ENCODE data around the gene FUT1. TPM values are rescaled to one million over a fixed set of nuclear protein-coding genes. Genes with fewer than 3 reads are reported as not detected.

Gene FUT1
- total and polyA plus RNA-seq, 5 experiments from 2014 or later: not detected

DNA sequence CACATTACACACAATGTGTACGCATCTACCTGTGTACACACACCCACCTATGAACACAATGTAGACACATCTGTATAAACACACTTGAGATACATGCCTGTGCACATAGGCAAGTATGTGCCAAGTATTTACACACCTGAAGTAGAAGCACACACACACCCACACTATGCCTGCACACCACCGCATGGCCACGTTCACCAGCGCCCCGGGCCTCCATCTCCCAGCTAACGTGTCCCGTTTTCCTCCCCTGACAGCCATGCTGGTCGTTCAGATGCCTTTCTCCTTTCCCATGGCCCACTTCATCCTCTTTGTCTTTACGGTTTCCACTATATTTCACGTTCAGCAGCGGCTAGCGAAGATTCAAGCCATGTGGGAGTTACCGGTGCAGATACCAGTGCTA is 49.7 kb downstream of the FUT1 start:
- Mint-ChIP-seq H3K9me3 (no peaks in the 10 kb centered on the region), H3K4me3 (no peak overlapping the region), H3K36me3 (peaks cover 0 to 46% (median 43%) of the 10 kb centered on the region in 3 donors), H3K4me1 (peaks cover 0 to 3% (median 1%) of the 10 kb centered on the region in 4 donors), H3K27me3 (peaks cover 0 to 6% (median 0%) of the 10 kb centered on the region in 5 donors), H3K27ac (peak overlapping the region in 1 of 10 donors; percentile 58)
- POLR2A ChIA-PET: no interaction called here
- ATAC-seq (no peak), DNase-seq (no peak)

DNA sequence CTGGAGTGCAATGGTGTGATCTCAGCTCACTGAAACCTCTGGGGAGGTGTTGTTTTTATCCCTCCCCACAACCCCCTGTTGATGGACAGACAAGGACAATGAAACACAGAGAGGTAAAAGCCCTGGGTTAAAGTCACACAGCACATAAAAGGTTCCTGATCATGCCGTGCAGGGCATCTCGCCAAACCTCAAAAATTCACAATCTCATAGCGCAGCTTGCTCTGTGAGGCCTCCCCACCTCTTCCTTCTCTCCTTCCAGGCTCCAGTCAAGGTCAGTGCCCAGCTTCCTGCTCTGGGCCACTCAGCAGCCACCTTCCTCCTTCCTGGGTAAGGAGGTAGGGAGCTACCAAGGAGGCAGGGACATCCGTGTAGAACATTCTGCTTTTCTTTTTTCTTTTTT is 54.4 kb downstream of the FUT1 start:
- Mint-ChIP-seq H3K4me1 (peaks cover 8 to 14% (median 12%) of the 10 kb centered on the region in 4 donors), H3K4me3 (peak overlapping the region in 2 of 10 donors; percentile 24)
- POLR2A ChIA-PET: interaction anchor here (0.7 kb wide), 1 partner anchor 30 kb away, joined by 7 read pairs; no protein-coding TSS in a partner anchor

More for the DNA sequence above, 54.4 kb downstream of the FUT1 start:
- Mint-ChIP-seq H3K27me3 (peaks cover 4 to 20% (median 7%) of the 10 kb centered on the region in 5 donors), H3K27ac (no peak overlapping the region), H3K36me3 (peaks cover 0 to 25% (median 21%) of the 10 kb centered on the region in 3 donors), H3K9me3 (no peaks in the 10 kb centered on the region)
- ATAC-seq: no peak
- DNase-seq: no peak

Other genes with a start within 250 kb of the FUT1 start
- gene LMTK3, start 240.8 kb downstream of the FUT1 start, total RNA-seq: 10 to 100 TPM; 21.4 to 21.5 TPM
- under 1 TPM in 1 of 3 donors, not detected in 2; 0.15 TPM for gene LMTK3, start 240.8 kb downstream of the FUT1 start, polyA plus RNA-seq
- not detected for gene SULT2B1, start 200.5 kb downstream of the FUT1 start, total RNA-seq
- under 1 TPM in 1 of 3 donors, not detected in 2; 0.18 TPM for gene SULT2B1, start 200.5 kb downstream of the FUT1 start, polyA plus RNA-seq
- gene SPACA4, start 145.9 kb downstream of the FUT1 start, total RNA-seq: not detected
- not detected for gene SPACA4, start 145.9 kb downstream of the FUT1 start, polyA plus RNA-seq
- gene FAM83E, start 137.6 kb downstream of the FUT1 start, total RNA-seq: 1 to 10 TPM; 8.0 TPM
- gene FAM83E, start 137.6 kb downstream of the FUT1 start, polyA plus RNA-seq: not detected
- 1,000 to 10,000 TPM; 2,380 to 2,437 TPM for gene RPL18, start 133.5 kb downstream of the FUT1 start, total RNA-seq
- 1,000 to 10,000 TPM; 2,610 to 3,008 (median 2,848) TPM for gene RPL18, start 133.5 kb downstream of the FUT1 start, polyA plus RNA-seq
- 10 to 100 TPM; 39.1 to 40.4 TPM for gene SPHK2, start 133.1 kb downstream of the FUT1 start, total RNA-seq
- gene SPHK2, start 133.1 kb downstream of the FUT1 start, polyA plus RNA-seq: 1 to 10 TPM; 7.5 to 9.1 (median 8.3) TPM
- 10 to 100 TPM; 63.1 to 66.6 TPM for gene DBP, start 115.3 kb downstream of the FUT1 start, total RNA-seq
- gene DBP, start 115.3 kb downstream of the FUT1 start, polyA plus RNA-seq: 10 to 100 TPM; 37.5 to 97.8 (median 63.1) TPM
- 10 to 100 TPM; 16.2 to 21.3 TPM for gene CA11, start 106.5 kb downstream of the FUT1 start, total RNA-seq
- 10 to 100 TPM in 1 of 3 donors, 1 to 10 TPM in 2; 6.6 to 14.1 (median 7.2) TPM for gene CA11, start 106.5 kb downstream of the FUT1 start, polyA plus RNA-seq
- 1 to 10 TPM; 1.7 to 2.9 TPM for gene NTN5, start 79.6 kb downstream of the FUT1 start, total RNA-seq
- under 1 TPM in 2 of 3 donors, not detected in 1; 0.17 to 0.25 TPM for gene NTN5, start 79.6 kb downstream of the FUT1 start, polyA plus RNA-seq
- not detected for gene FUT2, start 56.7 kb downstream of the FUT1 start, total RNA-seq
- 1 to 10 TPM in 1 of 3 donors, under 1 TPM in 2; 0.17 to 1.8 (median 0.17) TPM for gene FUT2, start 56.7 kb downstream of the FUT1 start, polyA plus RNA-seq
- 1 to 10 TPM; 2.1 to 2.4 TPM for gene MAMSTR, start 32.9 kb downstream of the FUT1 start, total RNA-seq
- gene MAMSTR, start 32.9 kb downstream of the FUT1 start, polyA plus RNA-seq: under 1 TPM; 0.28 to 0.77 (median 0.49) TPM
- gene RASIP1, start 12.0 kb downstream of the FUT1 start, total RNA-seq: under 1 TPM in 1 of 2 experiments, not detected in 1; 0.25 TPM
- gene RASIP1, start 12.0 kb downstream of the FUT1 start, polyA plus RNA-seq: under 1 TPM in 2 of 3 donors, not detected in 1; 0.10 to 0.26 TPM
- not detected for gene IZUMO1, start 5.7 kb downstream of the FUT1 start, total RNA-seq
- not detected for gene IZUMO1, start 5.7 kb downstream of the FUT1 start, polyA plus RNA-seq
- not detected for gene FGF21, start 2.9 kb upstream of the FUT1 start, total RNA-seq
- not detected for gene FGF21, start 2.9 kb upstream of the FUT1 start, polyA plus RNA-seq
- 10 to 100 TPM; 24.3 to 27.2 TPM for gene BCAT2, start 58.4 kb upstream of the FUT1 start, total RNA-seq
- 10 to 100 TPM; 18.9 to 26.0 (median 21.9) TPM for gene BCAT2, start 58.4 kb upstream of the FUT1 start, polyA plus RNA-seq
- gene HSD17B14, start 83.8 kb upstream of the FUT1 start, total RNA-seq: 1 to 10 TPM in 1 of 2 experiments, under 1 TPM in 1; 0.62 to 1.1 TPM
- 1 to 10 TPM in 1 of 3 donors, under 1 TPM in 1, not detected in 1; 0.83 to 1.7 TPM for gene HSD17B14, start 83.8 kb upstream of the FUT1 start, polyA plus RNA-seq
- gene PLEKHA4, start 116.0 kb upstream of the FUT1 start, total RNA-seq: 1 to 10 TPM; 4.1 to 6.6 TPM
- 1 to 10 TPM; 7.4 to 8.5 (median 8.1) TPM for gene PLEKHA4, start 116.0 kb upstream of the FUT1 start, polyA plus RNA-seq
- gene PPP1R15A, start 119.8 kb upstream of the FUT1 start, total RNA-seq: 10 to 100 TPM; 56.9 to 59.9 TPM
- 10 to 100 TPM; 17.2 to 47.3 (median 43.1) TPM for gene PPP1R15A, start 119.8 kb upstream of the FUT1 start, polyA plus RNA-seq
- gene TULP2, start 146.1 kb upstream of the FUT1 start, total RNA-seq: not detected
- under 1 TPM in 1 of 3 donors, not detected in 2; 0.08 TPM for gene TULP2, start 146.1 kb upstream of the FUT1 start, polyA plus RNA-seq
- 100 to 1,000 TPM; 106 to 113 TPM for gene NUCB1, start 147.7 kb upstream of the FUT1 start, total RNA-seq
- gene NUCB1, start 147.7 kb upstream of the FUT1 start, polyA plus RNA-seq: 100 to 1,000 TPM in 1 of 3 donors, 10 to 100 TPM in 2; 48.6 to 119 (median 82.5) TPM
- gene DHDH, start 181.1 kb upstream of the FUT1 start, total RNA-seq: 1 to 10 TPM; 1.8 to 2.3 TPM
- gene DHDH, start 181.1 kb upstream of the FUT1 start, polyA plus RNA-seq: 1 to 10 TPM in 2 of 3 donors, under 1 TPM in 1; 0.67 to 2.4 (median 2.0) TPM
- 100 to 1,000 TPM; 170 to 181 TPM for gene BAX, start 202.2 kb upstream of the FUT1 start, total RNA-seq
- 10 to 100 TPM; 58.5 to 97.1 (median 83.1) TPM for gene BAX, start 202.2 kb upstream of the FUT1 start, polyA plus RNA-seq
- 1,000 to 10,000 TPM; 1,370 to 1,435 TPM for gene FTL, start 212.7 kb upstream of the FUT1 start, total RNA-seq
- 1,000 to 10,000 TPM; 4,833 to 4,899 (median 4,886) TPM for gene FTL, start 212.7 kb upstream of the FUT1 start, polyA plus RNA-seq
- gene GYS1, start 240.7 kb upstream of the FUT1 start, total RNA-seq: 10 to 100 TPM; 45.9 to 47.9 TPM
- 10 to 100 TPM; 17.9 to 31.0 (median 22.3) TPM for gene GYS1, start 240.7 kb upstream of the FUT1 start, polyA plus RNA-seq
- 10 to 100 TPM; 30.4 to 32.0 TPM for gene RUVBL2, start 241.2 kb upstream of the FUT1 start, total RNA-seq
- gene RUVBL2, start 241.2 kb upstream of the FUT1 start, polyA plus RNA-seq: 10 to 100 TPM; 47.5 to 66.1 (median 62.0) TPM